GM12801 (cell line): Measurements from ENCODE around the gene ZBTB44.

Experiments used
- TF ChIP-seq, protein P1 (sequence below): IDR thresholded peaks from one replicate; pipeline ENCODE4 v1.5.1; 2011; ENCODE audit warnings: control low read depth; ENCODE audit not compliant: insufficient read length; ENCODE audit errors: extremely low read depth

Gene ZBTB44

GRCh38 chr11:130308059-130308458, 6.7 kb downstream of the ZBTB44 start:
- TF ChIP-seq, protein P1, sequence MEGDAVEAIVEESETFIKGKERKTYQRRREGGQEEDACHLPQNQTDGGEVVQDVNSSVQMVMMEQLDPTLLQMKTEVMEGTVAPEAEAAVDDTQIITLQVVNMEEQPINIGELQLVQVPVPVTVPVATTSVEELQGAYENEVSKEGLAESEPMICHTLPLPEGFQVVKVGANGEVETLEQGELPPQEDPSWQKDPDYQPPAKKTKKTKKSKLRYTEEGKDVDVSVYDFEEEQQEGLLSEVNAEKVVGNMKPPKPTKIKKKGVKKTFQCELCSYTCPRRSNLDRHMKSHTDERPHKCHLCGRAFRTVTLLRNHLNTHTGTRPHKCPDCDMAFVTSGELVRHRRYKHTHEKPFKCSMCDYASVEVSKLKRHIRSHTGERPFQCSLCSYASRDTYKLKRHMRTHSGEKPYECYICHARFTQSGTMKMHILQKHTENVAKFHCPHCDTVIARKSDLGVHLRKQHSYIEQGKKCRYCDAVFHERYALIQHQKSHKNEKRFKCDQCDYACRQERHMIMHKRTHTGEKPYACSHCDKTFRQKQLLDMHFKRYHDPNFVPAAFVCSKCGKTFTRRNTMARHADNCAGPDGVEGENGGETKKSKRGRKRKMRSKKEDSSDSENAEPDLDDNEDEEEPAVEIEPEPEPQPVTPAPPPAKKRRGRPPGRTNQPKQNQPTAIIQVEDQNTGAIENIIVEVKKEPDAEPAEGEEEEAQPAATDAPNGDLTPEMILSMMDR = no peak

- TF ChIP-seq, protein P1 = no peak
Measured at GRCh38 chr11:130304651-130305050, 10.1 kb downstream of the ZBTB44 start.

DNA sequence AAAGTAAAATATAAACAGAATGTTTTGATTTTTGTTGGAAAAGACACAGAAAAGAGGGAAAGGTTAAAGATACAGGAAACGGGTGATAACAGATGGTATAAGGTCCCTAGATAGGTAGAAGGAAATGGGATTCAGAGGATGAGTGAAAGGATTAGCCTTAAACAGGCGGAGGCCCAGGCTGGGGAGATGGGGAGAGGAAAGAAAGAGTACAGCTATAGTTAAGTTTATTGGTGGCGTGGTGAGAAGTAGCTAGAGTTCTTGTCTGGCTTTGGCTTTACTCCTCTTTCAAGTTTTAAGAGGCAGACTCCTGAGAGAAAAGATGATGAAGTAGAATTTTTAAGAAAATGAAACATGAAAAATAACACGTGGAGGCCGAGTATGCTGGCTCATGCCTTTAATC, 13.7 kb downstream of the ZBTB44 start:
- TF ChIP-seq, protein P1 = no peak

GRCh38 chr11:130300567-130300966, 14.2 kb downstream of the ZBTB44 start:
- TF ChIP-seq, protein P1 = no peak

DNA sequence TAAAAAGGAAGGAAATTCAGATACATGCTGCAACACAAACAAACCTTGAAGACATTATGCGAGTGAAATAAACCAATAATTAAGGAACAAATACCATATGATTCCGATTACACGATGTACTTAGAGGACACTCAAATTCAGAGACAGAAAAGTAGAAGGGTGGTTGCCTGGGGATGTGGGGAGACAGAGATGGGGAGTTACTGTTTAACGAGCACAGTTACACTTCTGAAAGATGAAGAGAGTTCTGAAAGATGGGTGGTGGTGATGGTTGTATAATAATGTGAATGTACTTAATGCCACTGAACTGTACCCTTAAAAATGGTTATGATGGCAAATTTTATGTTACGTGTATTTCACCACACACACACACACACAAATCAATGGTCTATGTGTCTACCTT, 14.7 kb downstream of the ZBTB44 start:
- TF ChIP-seq, protein P1 = no peak

DNA sequence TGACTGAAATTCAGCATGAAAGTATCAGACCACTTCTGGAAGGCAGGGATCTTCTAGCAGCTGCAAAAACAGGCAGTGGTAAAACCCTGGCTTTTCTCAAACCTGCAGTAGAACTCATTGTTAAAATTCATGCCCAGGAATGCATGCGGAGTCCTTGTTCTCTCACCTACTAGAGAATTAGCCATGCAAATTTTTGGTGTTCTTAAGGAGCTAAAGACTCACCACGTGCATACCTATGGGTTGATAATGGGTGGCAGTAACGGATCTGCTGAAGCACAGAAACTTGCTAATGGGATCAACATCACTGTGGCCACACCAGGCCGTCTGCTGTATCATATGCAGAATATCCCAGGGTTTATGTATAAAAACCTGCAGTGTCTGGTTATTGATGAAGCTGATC, 19.1 kb downstream of the ZBTB44 start:
- TF ChIP-seq, protein P1 = no peak

DNA sequence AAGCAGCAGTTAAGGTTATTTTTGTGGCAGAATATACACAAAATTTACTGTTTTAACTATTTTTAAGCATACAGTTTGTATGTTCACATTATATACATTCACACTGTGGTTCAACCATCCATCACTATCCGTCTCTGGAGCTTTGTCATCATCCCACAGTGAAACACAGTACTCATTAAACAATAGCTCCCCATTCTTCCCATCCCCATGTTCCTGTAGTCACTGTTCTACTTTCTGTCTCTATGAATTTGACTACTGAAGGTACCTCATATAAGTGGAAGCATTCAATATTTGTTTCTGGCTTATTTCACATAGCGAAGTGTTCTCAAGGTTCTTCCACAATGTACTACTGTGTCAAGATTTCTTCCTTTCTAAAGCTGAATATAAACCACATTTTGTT, 32.6 kb downstream of the ZBTB44 start:
- TF ChIP-seq, protein P1 = no peak

DNA sequence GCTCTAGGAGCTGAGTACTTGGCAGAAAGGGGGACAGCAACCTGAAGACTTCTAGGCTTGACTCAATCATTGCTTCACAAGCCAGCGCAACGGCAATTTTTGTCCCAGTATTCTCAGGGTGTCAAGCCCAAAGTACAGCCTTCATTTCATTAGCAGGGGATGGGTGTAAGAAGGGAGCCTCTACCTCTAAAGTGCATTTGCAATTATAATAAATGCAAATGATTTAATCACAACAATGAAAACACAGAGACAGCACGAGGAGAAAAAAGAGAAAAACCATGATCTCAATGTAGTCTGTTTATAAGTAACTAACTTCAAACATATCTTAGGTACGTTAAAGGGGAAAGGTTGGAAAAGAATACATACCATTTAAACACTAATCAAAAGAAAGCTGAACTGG, 34.7 kb downstream of the ZBTB44 start:
- TF ChIP-seq, protein P1 = no peak
